ENCODE data around the gene USP34. TPM values are rescaled to one million over a fixed set of nuclear protein-coding genes. Genes with fewer than 3 reads are reported as not detected.

USP34 gene
- total and polyA plus RNA-seq, 2 of the 8 experiments (the other 6 are each of a cell fraction or from before 2014, with no cell fraction given) = 56.7 to 91.7 TPM

DNA sequence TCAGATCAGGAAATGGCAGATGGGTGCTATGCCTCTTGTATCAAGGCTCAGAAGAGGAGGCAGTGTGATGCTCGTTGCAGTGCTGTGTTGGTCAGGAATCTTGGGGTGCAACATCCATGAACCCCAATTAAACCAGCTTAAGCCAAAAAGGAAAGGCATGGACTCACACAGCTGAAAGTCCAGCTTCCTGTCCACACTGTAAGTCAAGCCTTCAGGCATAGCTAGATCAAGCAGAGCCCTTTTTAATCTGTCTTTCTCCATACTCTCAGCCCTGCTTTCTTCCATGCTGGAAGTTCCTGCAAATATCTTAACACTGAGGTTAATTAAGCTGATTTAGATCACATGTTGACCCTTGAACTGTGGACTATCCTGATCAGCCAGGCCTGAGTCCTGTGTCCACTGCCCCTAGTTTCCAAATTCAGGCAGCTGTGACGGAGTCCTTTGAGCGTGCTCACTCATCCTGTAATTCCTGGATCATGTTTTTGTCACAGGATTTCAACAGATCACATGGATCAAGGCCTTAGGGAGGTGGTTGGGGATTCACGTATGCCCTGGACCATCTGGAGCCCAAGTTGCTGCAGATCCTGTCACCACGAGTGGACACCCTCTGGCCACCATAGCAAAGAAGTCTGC is 313.4 kb downstream of the USP34 start:
- no peaks in the 10 kb centered on the region for H3K79me1 ChIP-seq (ENCODE audit: low read depth, low read length)
- H2AK5ac ChIP-seq (ENCODE audit: low read depth, low read length) = no peak overlapping the region
- H2AFZ ChIP-seq (ENCODE audit: low read length) = no peak overlapping the region
- WGBS, 2 experiments (ENCODE audit: extremely low coverage in 1 of 2, insufficient coverage in 1 of 2, insufficient read length in 1 of 2, insufficient replicate concordance in 2 of 2, low coverage in 1 of 2, low lambda C conversion rate in 2 of 2, missing lambda C conversion rate in 1 of 2) = 79% methylated on average over 5 of the region's 5 CpGs; no CpG with 5 or more reads in 1 of the 2 experiments
- H4K91ac ChIP-seq (replicated peaks; ENCODE audit: insufficient read length, low read length) = no peak overlapping the region
- no peaks in the 10 kb centered on the region for H3K36me3 ChIP-seq (ENCODE audit: control insufficient read depth in 2 of 4, insufficient read depth in 4 of 4, low read length in 3 of 4)
- H3K9me3 ChIP-seq (ENCODE audit: insufficient read depth in 2 of 2, low read depth in 1 of 2, low read length in 1 of 2) = no peaks in the 10 kb centered on the region
- no peak overlapping the region for H4K5ac ChIP-seq (ENCODE audit: insufficient read length, low read depth, low read length)
- no peak overlapping the region for H3K14ac ChIP-seq (ENCODE audit: insufficient read length)
- DNase-seq (ENCODE audit: low read depth in 1 of 2, low spot score in 2 of 2) = no peak
- no peak overlapping the region for H4K8ac ChIP-seq (ENCODE audit: extremely low read depth, insufficient read depth, low read length)
- H3K23ac ChIP-seq (ENCODE audit: insufficient read length) = no peak overlapping the region
- no peak overlapping the region for H3K4me2 ChIP-seq (ENCODE audit: insufficient read depth in 1 of 2, low read depth in 2 of 2, low read length in 2 of 2)
- no peak overlapping the region for H3K4me3 ChIP-seq (ENCODE audit: extremely low read depth in 1 of 4, insufficient read depth in 2 of 4, low read depth in 3 of 4, low read length in 4 of 4)
- no peaks in the 10 kb centered on the region for H4K20me1 ChIP-seq (replicated peaks in 1 of 2; ENCODE audit: control insufficient read depth in 1 of 2, insufficient read depth in 2 of 2, low read length in 2 of 2)
- no peak for TF ChIP-seq SP2 (IDR thresholded peaks at IDR 0.05; ENCODE audit: low read length)
- TF ChIP-seq GABPA (IDR thresholded peaks at IDR 0.05; ENCODE audit: borderline replicate concordance, insufficient read depth, low read length) = no peak
- H3K27me3 ChIP-seq (replicated peaks in 1 of 4; ENCODE audit: control insufficient read depth in 3 of 4, extremely low read depth in 1 of 4, insufficient read depth in 3 of 4, low read length in 3 of 4) = no peaks in the 10 kb centered on the region
- H3K4ac ChIP-seq (replicated peaks; ENCODE audit: insufficient read length, low read depth, low read length) = no peak overlapping the region
- H3K56ac ChIP-seq (replicated peaks; ENCODE audit: insufficient read length, low read depth, low read length) = no peak overlapping the region
- H3K79me2 ChIP-seq (ENCODE audit: control insufficient read depth in 1 of 2, insufficient read depth in 2 of 2, low read length in 2 of 2) = no peaks in the 10 kb centered on the region
- FAIRE-seq = no peak
- H3K23me2 ChIP-seq (ENCODE audit: low read depth, low read length) = no peaks in the 10 kb centered on the region
- no peak overlapping the region for H2BK12ac ChIP-seq (ENCODE audit: low read depth, low read length)
- no peak overlapping the region for H2BK15ac ChIP-seq (ENCODE audit: low read length)
- no peak overlapping the region for H3K9ac ChIP-seq (replicated peaks in 1 of 4; ENCODE audit: extremely low read depth in 1 of 4, low read depth in 3 of 4, low read length in 3 of 4)
- H2BK120ac ChIP-seq (replicated peaks; ENCODE audit: low read depth, low read length) = no peak overlapping the region
- no peak overlapping the region for H3K27ac ChIP-seq (ENCODE audit: low read depth, low read length)
- ChIA-PET CTCF (ENCODE audit: partially characterized antibody) (no interaction called here), POLR2A (ENCODE audit: partially characterized antibody) (no interaction called here)
- no peak overlapping the region for H3K18ac ChIP-seq (ENCODE audit: extremely low read depth, low read length)
- H3K4me1 ChIP-seq (replicated peaks in 1 of 4; ENCODE audit: control insufficient read depth in 3 of 4, insufficient read depth in 4 of 4, low read length in 3 of 4) = no peaks in the 10 kb centered on the region
- no peak overlapping the region for H2BK5ac ChIP-seq (ENCODE audit: low read depth, low read length)
- H2BK20ac ChIP-seq (ENCODE audit: low read length) = no peak overlapping the region

Data from H1 (cell line).